Measurements from ENCODE around the gene KCNMA1.

KCNMA1 gene

DNA sequence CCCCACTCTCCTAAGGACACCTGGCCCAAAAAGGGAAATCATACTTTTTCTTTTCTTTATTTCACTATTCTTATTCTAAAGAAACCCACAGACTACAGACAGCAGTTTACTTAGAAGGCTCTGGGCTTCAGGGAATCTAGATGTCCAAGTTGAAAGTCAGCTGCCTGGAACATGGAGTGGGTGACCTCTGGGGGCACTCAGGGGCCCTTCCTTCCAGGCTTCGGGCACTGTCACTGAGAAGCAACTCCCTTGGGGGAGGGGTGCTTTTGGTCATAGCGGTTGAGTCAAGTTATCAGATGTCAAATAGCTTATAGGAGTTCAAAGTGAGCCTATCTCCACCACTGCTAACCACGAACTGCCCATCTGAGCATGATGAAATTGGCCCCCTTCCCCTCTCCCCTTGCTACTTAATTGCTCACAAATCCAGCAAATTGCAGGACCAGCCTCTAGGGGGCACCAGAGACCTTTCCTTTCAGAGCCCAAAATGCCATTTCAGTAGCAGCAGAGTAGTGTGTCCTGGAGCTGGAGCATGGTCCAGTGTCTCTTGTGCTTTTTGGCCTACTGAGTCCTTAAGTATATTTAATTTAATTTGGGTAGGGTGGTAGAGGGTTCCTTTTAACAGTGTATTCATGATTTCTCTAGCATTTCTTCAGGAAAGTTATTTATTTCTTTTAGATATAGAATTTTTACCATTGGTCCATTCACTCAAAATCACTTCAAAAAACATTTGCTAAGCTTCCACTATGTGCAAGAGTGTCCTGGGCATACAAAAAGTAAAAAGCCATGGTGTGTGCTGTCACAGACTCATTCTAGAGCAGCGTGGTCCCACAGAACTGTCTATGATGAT is 463.8 kb downstream of the KCNMA1 start:
- Mint-ChIP-seq H3K4me3 (no peak overlapping the region), H3K4me1 (no peaks in the 10 kb centered on the region), H3K9me3 (no peaks in the 10 kb centered on the region), H3K27me3 (peaks cover 6% of the 10 kb centered on the region), H3K36me3 (ENCODE audit: low read depth) (no peaks in the 10 kb centered on the region), H3K27ac (no peak overlapping the region)
- peak; percentile 38 for ATAC-seq
- peak; percentile 76 for DNase-seq

DNA sequence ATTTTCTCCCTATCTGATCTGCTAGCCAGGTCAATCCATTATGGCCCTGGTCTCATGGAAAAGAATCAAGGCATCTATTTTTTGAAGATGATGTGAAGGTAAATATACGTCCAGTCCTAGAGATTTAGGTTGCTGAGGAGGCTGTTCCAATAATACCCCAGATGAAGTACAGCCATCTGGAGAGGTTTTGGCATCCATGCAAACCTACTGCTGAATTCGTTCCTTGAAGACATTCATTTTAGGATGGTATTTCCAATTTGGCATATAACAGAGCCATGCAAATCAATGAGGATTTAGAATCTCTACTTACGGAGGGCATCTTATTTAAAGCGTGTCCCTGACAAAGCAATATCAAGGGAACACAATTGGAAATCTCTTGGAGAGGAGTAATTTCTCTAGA is 465.5 kb downstream of the KCNMA1 start:
- DNase-seq = no peak
- H3K36me3 Mint-ChIP-seq (ENCODE audit: low read depth) = no peaks in the 10 kb centered on the region
- H3K4me1 Mint-ChIP-seq = no peaks in the 10 kb centered on the region
- peaks cover 3% of the 10 kb centered on the region for H3K27me3 Mint-ChIP-seq
- no peak for ATAC-seq
- H3K27ac Mint-ChIP-seq = no peak overlapping the region
- no peak overlapping the region for H3K4me3 Mint-ChIP-seq
- H3K9me3 Mint-ChIP-seq = no peaks in the 10 kb centered on the region

DNA sequence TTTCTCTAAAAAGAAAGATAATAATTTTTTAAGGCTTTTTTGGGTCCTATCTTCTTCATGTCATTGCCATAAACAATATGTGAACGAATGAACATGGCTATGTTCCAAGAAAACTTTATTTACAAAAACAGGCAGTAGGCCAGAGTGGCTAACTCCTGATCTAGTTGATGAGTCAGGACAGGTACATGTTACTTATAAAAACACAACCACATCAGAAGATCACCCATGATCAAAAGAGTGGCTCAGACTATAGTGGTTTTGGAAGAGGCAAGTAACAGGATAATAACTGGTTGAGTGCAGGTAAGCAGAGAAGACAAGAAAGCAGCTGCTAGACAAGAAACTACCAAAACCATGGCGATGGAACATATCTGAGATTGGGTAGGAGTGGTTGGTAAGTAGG is 468.7 kb downstream of the KCNMA1 start:
- Mint-ChIP-seq H3K9me3 (no peaks in the 10 kb centered on the region), H3K27me3 (peaks cover 22% of the 10 kb centered on the region), H3K27ac (no peak overlapping the region), H3K4me1 (peaks cover 5% of the 10 kb centered on the region), H3K36me3 (ENCODE audit: low read depth) (no peaks in the 10 kb centered on the region), H3K4me3 (no peak overlapping the region)
- ATAC-seq = no peak
- no peak for DNase-seq

DNA sequence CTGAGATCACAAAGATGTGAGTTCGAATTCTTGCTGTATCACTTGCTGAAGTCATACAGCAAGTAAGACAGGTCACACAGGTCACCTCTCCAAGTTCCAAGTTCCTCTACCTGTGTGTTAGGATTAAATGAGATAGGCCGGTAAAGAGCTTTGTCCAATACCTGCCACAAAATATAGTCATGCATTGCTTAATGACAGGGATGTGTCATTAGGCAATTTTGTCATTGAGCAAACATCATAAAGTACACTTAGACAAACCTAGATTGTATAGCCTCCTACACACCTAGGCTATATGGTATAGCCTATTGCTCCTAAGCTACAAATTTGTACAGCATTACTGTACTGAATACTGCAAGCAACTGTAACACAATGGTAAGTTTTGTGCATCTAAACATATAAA is 469.4 kb downstream of the KCNMA1 start:
- Mint-ChIP-seq H3K4me1 (peaks cover 5% of the 10 kb centered on the region), H3K27me3 (peaks cover 26% of the 10 kb centered on the region), H3K27ac (no peak overlapping the region), H3K9me3 (no peaks in the 10 kb centered on the region), H3K4me3 (no peak overlapping the region), H3K36me3 (ENCODE audit: low read depth) (no peaks in the 10 kb centered on the region)
- ATAC-seq (no peak), DNase-seq (no peak)

DNA sequence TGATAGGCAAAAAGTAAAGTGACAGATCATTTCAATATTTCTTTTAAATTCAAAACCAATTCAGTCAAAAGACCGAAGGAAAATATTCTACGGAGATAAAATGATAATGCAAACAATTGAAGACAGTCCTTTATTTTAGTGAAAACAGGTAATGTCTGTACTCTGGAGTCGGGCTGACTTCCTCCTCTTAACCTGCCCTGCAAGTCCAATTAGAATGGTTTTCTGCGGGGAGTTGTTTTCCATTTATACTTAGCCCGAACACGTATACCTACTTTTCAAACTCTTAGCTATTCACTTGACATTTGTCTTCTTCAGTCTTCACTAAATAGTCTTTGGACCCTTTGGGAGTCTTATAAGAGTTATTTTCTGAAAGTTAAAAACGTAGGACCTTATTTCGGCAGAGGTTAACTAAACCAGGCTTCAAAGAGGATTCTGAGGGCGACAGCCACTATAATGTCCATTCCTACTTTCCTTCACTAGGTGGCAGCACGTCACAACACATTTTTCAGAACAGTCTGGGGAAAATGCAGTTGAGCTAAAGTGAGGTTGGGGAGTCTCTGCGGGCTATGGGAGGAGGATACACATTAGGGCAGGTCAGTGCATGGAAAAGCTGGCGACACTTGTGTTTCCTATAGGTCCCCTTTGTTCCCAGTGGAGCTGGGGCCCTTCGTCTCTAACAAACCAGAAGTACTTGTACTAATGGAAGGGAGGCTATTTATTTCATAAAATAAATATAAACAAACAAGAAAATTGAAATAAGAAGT is 472.0 kb downstream of the KCNMA1 start:
- ATAC-seq (peak; percentile 57), DNase-seq (peak; percentile 32)
- Mint-ChIP-seq H3K4me1 (peaks cover 5% of the 10 kb centered on the region), H3K4me3 (no peak overlapping the region), H3K27me3 (peaks cover 26% of the 10 kb centered on the region), H3K36me3 (ENCODE audit: low read depth) (no peaks in the 10 kb centered on the region), H3K27ac (no peak overlapping the region), H3K9me3 (no peaks in the 10 kb centered on the region)

DNA sequence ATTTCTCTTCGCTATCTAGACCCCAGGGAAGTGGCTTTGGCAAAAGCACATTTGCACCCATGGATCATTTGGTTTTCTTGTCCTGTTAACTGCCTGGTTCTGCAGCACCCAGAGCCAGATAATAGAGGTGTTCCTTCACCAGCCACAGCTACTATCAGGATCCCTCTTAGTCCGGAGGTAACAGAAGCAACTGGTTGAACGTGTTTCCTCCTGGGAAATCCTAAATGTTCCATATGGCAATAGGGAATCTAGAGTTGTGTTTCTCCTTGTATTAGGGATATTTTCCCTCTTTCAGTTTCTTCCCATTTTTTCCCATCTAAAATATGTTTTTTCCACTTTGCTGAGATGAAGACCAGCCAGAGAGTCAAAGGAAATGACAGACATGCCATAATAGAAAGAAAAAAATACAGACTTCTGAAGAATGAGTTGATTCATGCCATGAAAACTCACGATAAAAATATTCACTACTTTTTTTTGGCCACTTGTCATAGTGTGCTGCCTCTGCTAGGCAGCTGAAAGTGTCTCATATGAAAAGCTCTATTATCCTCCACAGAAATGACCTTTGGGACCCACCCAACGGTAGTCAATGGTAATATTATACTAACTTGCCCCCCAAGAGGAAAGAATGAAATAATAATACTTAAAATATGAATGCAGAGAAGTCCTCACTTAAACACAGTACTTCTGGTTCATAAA is 472.8 kb downstream of the KCNMA1 start:
- DNase-seq = no peak
- no peak for ATAC-seq
- peaks cover 29% of the 10 kb centered on the region for H3K27me3 Mint-ChIP-seq

DNA sequence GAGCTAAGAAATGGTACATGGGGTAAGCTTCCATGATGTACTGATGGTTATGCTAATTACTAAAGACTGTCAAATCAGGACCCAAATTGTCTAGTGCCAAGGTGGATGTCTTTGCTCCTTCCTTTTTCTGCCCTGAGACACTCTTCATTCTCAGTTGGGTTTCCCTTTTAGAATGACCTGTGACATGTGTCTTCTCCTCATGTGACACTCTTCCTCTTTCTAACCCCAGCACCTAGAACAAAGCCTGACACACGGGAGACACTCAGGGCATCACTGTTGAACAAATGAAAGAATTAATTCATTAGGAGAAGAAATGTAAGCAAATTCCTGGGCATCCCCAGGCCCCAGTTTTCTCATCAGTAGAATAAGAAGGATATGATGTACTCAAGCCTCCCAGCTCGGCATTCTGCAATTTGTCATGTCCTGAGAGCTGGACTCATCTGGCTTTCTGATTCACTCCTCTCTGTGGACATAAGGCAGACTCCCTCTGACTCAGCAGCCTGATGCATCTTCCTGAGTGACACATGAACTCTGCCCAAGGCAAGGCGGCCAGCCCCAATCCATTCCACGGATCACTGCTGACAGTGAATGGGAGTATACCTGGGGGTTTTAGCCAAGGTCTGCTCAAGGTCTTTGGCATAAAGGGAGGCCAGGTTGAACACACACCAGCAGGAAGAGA is 473.8 kb downstream of the KCNMA1 start:
- Mint-ChIP-seq H3K36me3 (ENCODE audit: low read depth) (no peaks in the 10 kb centered on the region), H3K4me1 (peaks cover 5% of the 10 kb centered on the region), H3K9me3 (no peaks in the 10 kb centered on the region), H3K27me3 (peaks cover 35% of the 10 kb centered on the region), H3K27ac (no peak overlapping the region), H3K4me3 (no peak overlapping the region)
- DNase-seq = no peak
- ATAC-seq = no peak

More for the DNA sequence above, 472.8 kb downstream of the KCNMA1 start:
- Mint-ChIP-seq H3K4me3 (no peak overlapping the region), H3K4me1 (peaks cover 5% of the 10 kb centered on the region), H3K9me3 (no peaks in the 10 kb centered on the region), H3K36me3 (ENCODE audit: low read depth) (no peaks in the 10 kb centered on the region), H3K27ac (no peak overlapping the region)

DNA sequence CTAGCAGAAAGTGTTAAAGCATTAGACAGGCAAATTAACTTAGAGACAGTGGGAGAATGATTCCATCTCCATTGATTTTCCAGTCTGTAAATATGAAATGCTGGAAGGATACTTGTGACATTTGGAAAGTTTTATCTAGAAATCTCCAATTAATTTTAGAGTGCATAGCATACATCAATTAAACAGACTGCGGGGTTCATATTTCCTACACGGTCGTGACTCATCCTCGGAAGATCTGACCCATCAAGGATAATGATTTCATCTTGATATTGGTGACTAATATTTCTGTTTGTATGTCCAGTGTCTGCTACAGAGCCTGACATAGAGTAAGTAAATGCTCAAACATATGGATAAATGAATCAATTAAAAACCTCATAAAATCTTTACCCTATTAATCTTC is 474.9 kb downstream of the KCNMA1 start:
- Mint-ChIP-seq H3K4me1 (peaks cover 5% of the 10 kb centered on the region), H3K27ac (no peak overlapping the region), H3K4me3 (no peak overlapping the region), H3K27me3 (peaks cover 39% of the 10 kb centered on the region), H3K36me3 (ENCODE audit: low read depth) (no peaks in the 10 kb centered on the region), H3K9me3 (no peaks in the 10 kb centered on the region)
- DNase-seq (no peak), ATAC-seq (no peak)

DNA sequence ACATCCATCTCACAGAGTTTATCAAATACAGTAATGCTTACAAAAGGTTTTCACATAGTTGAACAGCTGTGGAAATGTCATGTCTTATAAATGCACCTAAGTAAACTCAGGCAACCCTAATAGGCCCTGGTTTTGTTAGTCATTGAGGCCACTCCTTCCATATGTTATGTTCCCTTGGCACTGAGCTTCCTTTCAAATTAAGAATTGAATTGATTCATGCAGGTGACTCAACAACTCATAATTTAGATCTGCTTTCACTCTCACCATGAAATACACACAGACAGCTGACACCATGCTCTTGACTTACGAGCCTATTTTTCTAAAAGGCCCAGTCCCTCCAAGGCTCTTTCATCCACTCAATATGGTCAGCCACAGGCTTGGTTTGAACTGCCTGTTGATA is 476.9 kb downstream of the KCNMA1 start:
- Mint-ChIP-seq H3K27ac (no peak overlapping the region), H3K36me3 (ENCODE audit: low read depth) (no peaks in the 10 kb centered on the region), H3K27me3 (peaks cover 34% of the 10 kb centered on the region), H3K4me3 (no peak overlapping the region), H3K4me1 (peaks cover 4% of the 10 kb centered on the region), H3K9me3 (no peaks in the 10 kb centered on the region)
- ATAC-seq (no peak), DNase-seq (no peak)

DNA sequence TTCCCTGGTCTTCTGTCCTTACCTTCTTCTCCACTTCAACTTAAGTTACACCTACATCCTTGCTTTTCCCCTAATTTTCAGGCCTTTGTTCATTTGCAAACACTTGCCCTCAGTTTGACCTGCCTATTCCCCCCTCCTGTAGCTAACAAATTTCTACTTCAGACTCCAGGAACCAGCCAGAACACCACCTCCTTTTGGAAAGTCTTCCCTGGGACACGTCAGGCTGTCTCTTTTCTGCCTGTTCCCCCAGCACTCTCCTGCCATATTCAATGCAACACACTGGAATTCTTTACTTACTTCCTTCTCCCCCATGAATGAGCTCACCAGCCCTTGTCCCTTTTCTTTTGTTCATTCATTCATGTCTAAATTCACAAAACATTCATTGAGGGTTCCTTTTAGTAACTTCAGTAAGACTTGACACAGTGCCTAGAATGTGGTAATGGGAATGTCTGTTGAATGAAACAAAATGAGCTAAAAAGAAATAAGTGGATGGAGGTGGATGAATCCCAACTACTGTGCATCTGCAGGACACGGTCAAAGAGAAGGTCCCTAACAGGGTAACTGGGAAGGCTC is 478.0 kb downstream of the KCNMA1 start:
- H3K4me3 Mint-ChIP-seq = no peak overlapping the region
- no peak overlapping the region for H3K27ac Mint-ChIP-seq
- no peaks in the 10 kb centered on the region for H3K9me3 Mint-ChIP-seq
- no peak for ATAC-seq
- no peak for DNase-seq
- H3K36me3 Mint-ChIP-seq (ENCODE audit: low read depth) = no peaks in the 10 kb centered on the region
- no peaks in the 10 kb centered on the region for H3K4me1 Mint-ChIP-seq
- peaks cover 28% of the 10 kb centered on the region for H3K27me3 Mint-ChIP-seq

DNA sequence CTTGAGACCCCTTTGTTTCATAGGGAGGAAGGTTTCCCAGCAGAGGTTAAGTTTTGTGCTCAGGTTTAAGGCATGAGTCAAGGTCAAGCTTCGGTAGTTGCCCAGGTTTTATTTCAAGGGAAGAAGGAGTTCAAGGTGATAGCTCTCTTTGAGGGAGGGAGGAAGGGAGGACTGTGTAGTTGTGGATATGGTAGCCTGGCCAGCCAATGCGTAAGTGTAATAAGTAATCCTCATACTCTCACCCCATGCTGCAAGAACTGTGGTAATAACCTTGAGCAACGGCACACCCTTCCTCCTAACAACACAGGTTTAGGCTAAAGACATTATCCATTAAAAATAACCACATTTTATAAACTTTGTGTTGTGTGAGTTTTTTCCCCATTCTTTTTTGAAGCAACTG is 478.9 kb downstream of the KCNMA1 start:
- no peak for DNase-seq
- H3K4me3 Mint-ChIP-seq = no peak overlapping the region
- H3K9me3 Mint-ChIP-seq = no peaks in the 10 kb centered on the region
- H3K27ac Mint-ChIP-seq = no peak overlapping the region
- H3K27me3 Mint-ChIP-seq = peaks cover 20% of the 10 kb centered on the region
- ATAC-seq = no peak
- no peaks in the 10 kb centered on the region for H3K36me3 Mint-ChIP-seq (ENCODE audit: low read depth)
- no peaks in the 10 kb centered on the region for H3K4me1 Mint-ChIP-seq

DNA sequence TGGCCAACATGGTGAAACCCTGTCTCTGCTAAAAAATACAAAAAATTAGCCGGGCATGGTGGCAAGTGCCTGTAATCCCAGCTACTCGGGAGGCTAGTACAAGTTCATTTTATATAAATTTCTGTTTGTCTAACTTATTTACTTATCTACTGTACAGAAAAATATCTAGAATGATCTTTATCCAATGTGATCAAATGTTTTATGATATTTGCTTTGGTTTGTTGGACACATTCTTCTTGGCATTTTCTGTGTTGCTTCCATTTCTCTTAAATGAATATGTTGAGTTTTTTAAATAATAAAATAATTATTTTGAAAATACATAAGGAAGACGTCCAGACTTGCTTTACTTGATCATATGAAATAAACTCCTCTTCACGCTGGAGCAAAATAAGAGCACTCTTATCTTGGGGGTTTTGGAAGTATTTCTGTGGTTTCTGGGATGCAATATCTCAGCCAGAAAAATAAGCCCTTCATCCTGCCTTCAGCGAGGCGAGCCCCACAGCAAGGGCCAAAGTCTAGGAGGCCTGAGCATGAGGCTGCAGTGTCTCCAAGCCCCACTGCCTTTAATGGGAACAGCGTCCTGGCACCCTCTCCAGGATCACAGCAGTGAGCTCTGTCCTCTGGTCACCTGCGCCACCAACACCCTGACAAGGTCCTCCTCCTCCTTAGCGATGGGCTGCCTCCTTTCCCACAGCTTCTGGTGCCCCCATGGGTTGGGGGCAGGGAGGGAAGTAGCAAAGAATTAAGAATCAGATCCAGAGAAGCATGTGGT is 480.2 kb downstream of the KCNMA1 start:
- H3K4me1 Mint-ChIP-seq = no peaks in the 10 kb centered on the region
- H3K27me3 Mint-ChIP-seq = peaks cover 16% of the 10 kb centered on the region
- ATAC-seq = no peak
- no peaks in the 10 kb centered on the region for H3K36me3 Mint-ChIP-seq (ENCODE audit: low read depth)
- H3K4me3 Mint-ChIP-seq = no peak overlapping the region
- no peaks in the 10 kb centered on the region for H3K9me3 Mint-ChIP-seq
- no peak overlapping the region for H3K27ac Mint-ChIP-seq
- no peak for DNase-seq

DNA sequence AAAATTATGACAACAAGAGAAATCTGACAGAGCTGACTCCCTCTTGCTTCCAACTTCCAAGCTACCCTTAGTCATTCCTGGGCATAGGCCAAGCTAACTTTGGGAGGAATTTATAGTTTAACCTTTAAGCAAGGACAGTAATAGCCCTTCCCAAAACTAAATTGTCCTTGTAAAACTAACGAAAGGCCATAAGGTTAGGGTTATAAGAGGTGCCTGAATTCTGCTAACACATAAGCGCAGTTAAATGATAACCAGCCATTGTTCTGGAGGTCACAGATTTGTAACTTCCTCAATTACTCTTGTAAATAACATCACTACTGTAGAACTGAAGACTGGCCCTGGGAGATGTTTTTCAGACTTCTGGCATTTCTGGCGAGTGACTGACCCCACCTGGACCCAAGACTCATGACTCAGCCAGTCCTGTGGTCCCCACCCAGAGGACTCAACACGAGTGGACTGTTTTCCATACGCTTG is 481.2 kb downstream of the KCNMA1 start:
- Mint-ChIP-seq H3K27me3 (peaks cover 16% of the 10 kb centered on the region), H3K4me1 (no peaks in the 10 kb centered on the region), H3K9me3 (no peaks in the 10 kb centered on the region), H3K4me3 (no peak overlapping the region), H3K27ac (no peak overlapping the region), H3K36me3 (ENCODE audit: low read depth) (no peaks in the 10 kb centered on the region)
- ATAC-seq (no peak), DNase-seq (no peak)
